Kidney (tissue), 14 donors: ENCODE measurements around the gene TRPM5. TPM values are rescaled to one million over a fixed set of nuclear protein-coding genes. Genes with fewer than 3 reads are reported as not detected.

Source experiments
- DNase-seq, 5 donors: peaks; one replicate each; pipeline ENCODE4 v3.0.0-alpha.2; 2013 to 2020
- FAIRE-seq: peaks from 2 replicates; lab custom pipeline; 2012; peaks lifted over from hg19 to GRCh38; lab: Jason Lieb, UNC
- H3K27ac ChIP-seq, 2 donors: one replicate each; pipeline ENCODE4 v1.7.0; 2013; ENCODE audit warnings: low read depth in 2 of 2, low read length in 2 of 2, inconsistent platforms in 1 of 2
- H3K27me3 ChIP-seq: one replicate; pipeline ENCODE4 v1.7.1; 2013; ENCODE audit warnings: low read length, inconsistent platforms; ENCODE audit not compliant: control insufficient read depth, insufficient read depth
- H3K36me3 ChIP-seq, 3 donors: one replicate each; pipeline versions ENCODE4 v1.7.0 to v1.7.1; 2013; ENCODE audit warnings: low read length in 3 of 3, control low read depth in 1 of 3, inconsistent platforms in 1 of 3; ENCODE audit not compliant: insufficient read depth in 3 of 3, control insufficient read depth in 2 of 3
- H3K4me1 ChIP-seq, 3 donors: one replicate each; pipeline versions ENCODE4 v1.7.0 to v1.7.1; 2013; ENCODE audit warnings: low read length in 3 of 3, inconsistent platforms in 1 of 3, low read depth in 1 of 3; ENCODE audit not compliant: control insufficient read depth in 2 of 3, insufficient read depth in 2 of 3
- H3K4me3 ChIP-seq, 3 donors: one replicate each; pipeline versions ENCODE4 v1.7.0 to v1.8.1; 2013; ENCODE audit warnings: low read length in 3 of 3, control low read depth in 1 of 3, inconsistent platforms in 1 of 3
- H3K9ac ChIP-seq, 3 donors: one replicate each; pipeline versions ENCODE4 v1.7.0 to v1.7.1; 2013; ENCODE audit warnings: low read length in 3 of 3, control low read depth in 1 of 3, inconsistent platforms in 1 of 3
- H3K9me3 ChIP-seq, 3 donors: one replicate each; pipeline versions ENCODE4 v1.7.0 to v1.7.1; 2013; ENCODE audit warnings: low read length in 3 of 3, control low read depth in 1 of 3, inconsistent platforms in 1 of 3; ENCODE audit not compliant: control insufficient read depth in 2 of 3, insufficient read depth in 1 of 3
- intact Hi-C: fragments of 100-400 bp; cut with DNase I; formaldehyde crosslinking; loops from one replicate; pipeline ENCODE4 v1.11.1; 2022
- polyA plus RNA-seq: library from polyadenylated mRNA; stranded (reverse); fragments of 350-450 nt; fragmentation: Illumina TruSeq; extraction: RNeasy Lipid Tissue Mini Kit (QIAGEN cat#74804); gene quantifications from one replicate; pipeline ENCODE4 v1.2.3, GENCODE V29; 2014; ENCODE audit warnings: low read depth, low replicate concordance; ENCODE audit not compliant: insufficient read depth
- total RNA-seq: library from RNA; stranded (reverse); fragmentation: NEBNext Ultra II Directional; extraction: Animal tissue kit (Norgen Biotek cat#: 25700); gene quantifications from one replicate; pipeline ENCODE4 v1.2.1, GENCODE V29; 2021
- TF ChIP-seq, protein P1 (sequence below): IDR thresholded peaks from 3 replicates; pipeline ENCODE4 v1.5.1; 2012; ENCODE audit warnings: mild to moderate bottlenecking, moderate library complexity, borderline replicate concordance; ENCODE audit not compliant: insufficient read depth; ENCODE audit errors: extremely low read depth
- donor health status: control.
- donor health status: control.
- donor health status: control.
- donor health status: control.
- donor health status: control.
- donor health status: DM: yes; HTN: yes; CAD: no.
- donor health status: Normal renal cell carcinoma (clear cell type).

TRPM5 gene
- total and polyA plus RNA-seq, 2 donors from 2014 or later = 0.25 to 0.69 TPM

DNA sequence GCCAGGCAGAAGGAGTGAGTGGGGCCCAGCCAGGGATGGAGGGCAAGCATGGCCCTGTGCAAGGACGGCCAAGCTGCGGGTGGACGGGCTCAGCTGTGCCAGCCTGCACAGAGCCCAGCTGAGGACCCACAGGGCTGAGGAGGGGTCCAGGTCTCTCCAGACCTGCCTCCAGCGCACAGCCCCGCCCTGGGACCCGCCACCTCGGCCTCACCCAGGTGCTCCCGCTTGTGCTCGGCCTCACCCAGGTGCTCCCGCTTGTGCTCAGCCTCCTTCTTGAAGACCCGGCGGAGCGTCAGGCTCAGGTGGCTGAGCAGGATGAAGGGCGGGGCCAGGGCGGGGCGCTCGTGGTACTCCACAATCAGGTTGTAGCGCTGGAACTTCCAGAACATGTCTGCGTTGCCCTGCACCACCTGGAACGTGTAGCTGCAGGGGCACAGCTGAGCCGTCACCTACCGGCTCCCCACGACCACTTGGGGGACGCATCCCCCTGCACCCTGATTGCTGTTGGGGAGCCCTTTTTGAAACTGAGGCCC is 37.4 kb downstream of the TRPM5 start:
- intact Hi-C loops = no loop called here
- Histone ChIP-seq H3K27me3 (no peaks in the 10 kb centered on the region), H3K4me1 (peaks cover 0 to 3% (median 0%) of the 10 kb centered on the region in 3 donors), H3K4me3 (no peak overlapping the region), H3K9me3 (no peaks in the 10 kb centered on the region), H3K36me3 (peaks cover 0 to 10% (median 0%) of the 10 kb centered on the region in 3 donors), H3K9ac (no peak overlapping the region), H3K27ac (no peak overlapping the region)
- TF ChIP-seq, protein P1, sequence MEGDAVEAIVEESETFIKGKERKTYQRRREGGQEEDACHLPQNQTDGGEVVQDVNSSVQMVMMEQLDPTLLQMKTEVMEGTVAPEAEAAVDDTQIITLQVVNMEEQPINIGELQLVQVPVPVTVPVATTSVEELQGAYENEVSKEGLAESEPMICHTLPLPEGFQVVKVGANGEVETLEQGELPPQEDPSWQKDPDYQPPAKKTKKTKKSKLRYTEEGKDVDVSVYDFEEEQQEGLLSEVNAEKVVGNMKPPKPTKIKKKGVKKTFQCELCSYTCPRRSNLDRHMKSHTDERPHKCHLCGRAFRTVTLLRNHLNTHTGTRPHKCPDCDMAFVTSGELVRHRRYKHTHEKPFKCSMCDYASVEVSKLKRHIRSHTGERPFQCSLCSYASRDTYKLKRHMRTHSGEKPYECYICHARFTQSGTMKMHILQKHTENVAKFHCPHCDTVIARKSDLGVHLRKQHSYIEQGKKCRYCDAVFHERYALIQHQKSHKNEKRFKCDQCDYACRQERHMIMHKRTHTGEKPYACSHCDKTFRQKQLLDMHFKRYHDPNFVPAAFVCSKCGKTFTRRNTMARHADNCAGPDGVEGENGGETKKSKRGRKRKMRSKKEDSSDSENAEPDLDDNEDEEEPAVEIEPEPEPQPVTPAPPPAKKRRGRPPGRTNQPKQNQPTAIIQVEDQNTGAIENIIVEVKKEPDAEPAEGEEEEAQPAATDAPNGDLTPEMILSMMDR = no peak
- FAIRE-seq = no peak
- no peak for DNase-seq

DNA sequence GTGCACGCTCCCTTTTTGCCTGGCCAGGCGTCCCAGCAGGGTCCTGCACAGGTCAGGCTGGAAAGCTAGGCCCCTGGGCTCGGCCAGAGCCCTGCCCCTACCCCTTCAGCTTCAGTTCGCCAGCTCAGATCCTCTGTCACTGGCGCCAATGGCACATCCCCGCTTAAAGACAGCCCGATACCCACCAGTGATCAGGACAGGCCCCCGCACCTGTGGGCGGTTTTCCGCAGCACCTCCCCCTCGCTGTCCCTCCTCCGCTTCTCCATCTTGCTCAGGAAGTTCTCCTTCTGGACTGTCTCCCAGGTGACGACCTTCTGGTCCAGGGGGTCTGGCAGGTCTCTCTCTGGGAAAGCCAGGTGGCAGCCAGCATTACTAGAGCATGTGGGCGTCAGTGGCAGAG is 37.9 kb downstream of the TRPM5 start:
- H3K9me3 ChIP-seq = no peaks in the 10 kb centered on the region
- intact Hi-C loops = no loop called here
- no peak overlapping the region for H3K9ac ChIP-seq
- H3K27ac ChIP-seq = no peak overlapping the region
- H3K36me3 ChIP-seq = peaks cover 0 to 10% (median 0%) of the 10 kb centered on the region in 3 donors
- H3K4me3 ChIP-seq = no peak overlapping the region
- TF ChIP-seq, protein P1 = no peak
- H3K27me3 ChIP-seq = no peaks in the 10 kb centered on the region
- H3K4me1 ChIP-seq = peaks cover 0 to 8% (median 2%) of the 10 kb centered on the region in 3 donors
- DNase-seq (peak in 4 of 5 donors; percentile 86 to 93 (median 90)), FAIRE-seq (no peak)

- Histone ChIP-seq H3K27ac (no peak overlapping the region), H3K9ac (no peak overlapping the region), H3K4me1 (peaks cover 0 to 12% (median 5%) of the 10 kb centered on the region in 3 donors), H3K27me3 (no peaks in the 10 kb centered on the region), H3K4me3 (no peak overlapping the region), H3K36me3 (peaks cover 0 to 10% (median 0%) of the 10 kb centered on the region in 3 donors), H3K9me3 (no peaks in the 10 kb centered on the region)
- TF ChIP-seq, protein P1 = no peak
- intact Hi-C loops = no loop called here
- no peak for DNase-seq
- no peak for FAIRE-seq
Observed at GRCh38 chr11:2404735-2405196, 39.5 kb downstream of the TRPM5 start.
